Smooth muscle cell of the brain vasculature (primary cell): ENCODE data around the gene SYTL4.
"Not testable (repeated sequence)": the region's sequence is repeated elsewhere in the genome, so short reads cannot be mapped to it uniquely, and the experiment has no call there.

Source experiments
- DNase-seq: peaks from one replicate; pipeline ENCODE4 v3.0.0-alpha.2; 2012; ENCODE audit warnings: low read depth, low spot score

SYTL4 gene

GRCh38 chrX:100731441-100732281, at the start of gene SYTL4:
Gene SYTL4 (minus strand): TSS chrX:100732121. CDS start chrX:100702037, 30,084 bp downstream.
- DNase-seq = no peak

GRCh38 chrX:100769439-100769838, 37.5 kb upstream of the SYTL4 start:
- not testable (repeated sequence) for DNase-seq

GRCh38 chrX:100768679-100769338, 36.9 kb upstream of the SYTL4 start:
- DNase-seq = peak; percentile 56

GRCh38 chrX:100750883-100751282, 19.0 kb upstream of the SYTL4 start:
- DNase-seq = no peak

GRCh38 chrX:100748108-100748507, 16.2 kb upstream of the SYTL4 start:
- no peak for DNase-seq

GRCh38 chrX:100747703-100748102, 15.8 kb upstream of the SYTL4 start:
- DNase-seq = no peak

- DNase-seq = no peak
These were observed 15.2 kb upstream of the SYTL4 start for GRCh38 chrX:100747090-100747489.

GRCh38 chrX:100745806-100746537, 14.1 kb upstream of the SYTL4 start:
- peak; percentile 36 for DNase-seq

GRCh38 chrX:100745205-100745604, 13.3 kb upstream of the SYTL4 start:
- no peak for DNase-seq

GRCh38 chrX:100743009-100743607, 11.2 kb upstream of the SYTL4 start:
- DNase-seq = no peak

GRCh38 chrX:100724006-100724405, 7.9 kb downstream of the SYTL4 start:
- DNase-seq = not testable (repeated sequence)

GRCh38 chrX:100721328-100721727, 10.6 kb downstream of the SYTL4 start:
- DNase-seq = no peak

- peak; percentile 72 for DNase-seq
These were observed 11.6 kb downstream of the SYTL4 start for GRCh38 chrX:100720301-100720700.

- no peak for DNase-seq
These were observed 12.8 kb downstream of the SYTL4 start for GRCh38 chrX:100719139-100719538.

GRCh38 chrX:100717363-100717762, 14.6 kb downstream of the SYTL4 start:
- no peak for DNase-seq

- DNase-seq = no peak
These were observed 21.1 kb downstream of the SYTL4 start for GRCh38 chrX:100710816-100711215.

- no peak for DNase-seq
These were observed 27.2 kb downstream of the SYTL4 start for GRCh38 chrX:100704581-100705203.

- DNase-seq = no peak
These were observed 31.1 kb downstream of the SYTL4 start for GRCh38 chrX:100700809-100701208.

- no peak for DNase-seq
These were observed 33.4 kb downstream of the SYTL4 start for GRCh38 chrX:100698551-100698950.

GRCh38 chrX:100696699-100697351, 35.1 kb downstream of the SYTL4 start:
- DNase-seq = no peak

GRCh38 chrX:100695991-100696390, 35.9 kb downstream of the SYTL4 start:
- no peak for DNase-seq
